ENCODE measurements around the gene RNF123.

DNA sequence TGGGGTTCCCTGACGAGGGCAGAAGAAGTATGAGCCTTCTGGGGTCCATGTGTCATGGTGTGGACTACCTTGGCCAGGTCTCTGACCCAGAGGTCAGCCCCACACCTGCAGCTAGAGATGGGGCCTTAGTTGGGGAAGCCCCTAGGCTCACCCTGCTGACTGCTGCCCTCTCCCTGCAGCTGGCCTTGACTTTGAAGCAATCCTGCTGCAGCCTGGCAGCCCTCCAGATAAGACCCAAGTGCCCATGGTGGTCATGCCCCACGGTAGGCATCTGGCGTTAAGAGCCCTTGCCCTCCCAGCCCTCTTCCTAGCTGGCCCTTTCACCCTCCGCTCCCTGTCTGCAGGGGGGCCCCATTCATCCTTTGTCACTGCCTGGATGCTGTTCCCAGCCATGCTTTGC lies 7.8 kb upstream of the RNF123 start:
- TF ChIP-seq POLR2A (IDR thresholded peaks at IDR 0.05) (no peak), EP300 (IDR thresholded peaks at IDR 0.05) (no peak), CTCF (IDR thresholded peaks at IDR 0.05) (no peak)
